Stimulated activated CD4-positive, alpha-beta T cell treated with anti-CD3 and anti-CD28 coated beads, TNF-alpha, amount 100 ng/mL, for 48 hours (primary cell): Measurements from ENCODE around the gene EGFL6.
A peak's percentile ranks its signal among the peaks of the same experiment; 100 is the strongest.
"Not testable (repeated sequence)": the region's sequence is repeated elsewhere in the genome, so short reads cannot be mapped to it uniquely, and the experiment has no call there.

Source experiments
- DNase-seq, 3 donors: peaks; one replicate each; pipeline ENCODE4 v3.0.0-alpha.2; 2020; ENCODE audit warnings: low read depth in 3 of 3

EGFL6 gene

GRCh38 chrX:13652850-13653693 is 83.7 kb downstream of the EGFL6 start, which contains the start of gene TCEANC:
TCEANC (plus strand) TSS chrX:13653141; CDS start chrX:13662509, 9,368 bp downstream.
- DNase-seq = peak; percentile 83 to 89 (median 89)

DNA sequence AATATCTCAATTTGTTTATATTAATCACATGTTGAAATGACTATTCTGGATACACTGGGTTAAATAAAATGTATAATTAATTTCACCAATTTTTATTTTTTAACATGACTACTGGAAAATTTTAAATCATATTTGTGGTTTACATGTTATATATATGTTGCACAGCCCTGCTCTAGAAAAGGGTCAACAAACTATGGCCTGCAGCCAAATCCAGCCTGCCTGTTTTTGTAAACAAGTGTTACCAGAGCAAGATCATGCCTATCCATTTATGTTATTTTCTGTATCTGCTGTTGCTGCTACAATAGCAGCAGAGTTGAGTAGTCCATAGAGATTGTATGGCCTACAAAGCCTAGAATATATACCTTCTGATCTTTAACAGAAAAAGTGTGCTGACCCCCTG is 84.7 kb downstream of the EGFL6 start:
- no peak for DNase-seq

GRCh38 chrX:13655674-13656073 is 86.3 kb downstream of the EGFL6 start:
- no peak for DNase-seq

GRCh38 chrX:13658602-13659001 is 89.2 kb downstream of the EGFL6 start:
- DNase-seq = peak in 1 of 3 donors; percentile 20

DNA sequence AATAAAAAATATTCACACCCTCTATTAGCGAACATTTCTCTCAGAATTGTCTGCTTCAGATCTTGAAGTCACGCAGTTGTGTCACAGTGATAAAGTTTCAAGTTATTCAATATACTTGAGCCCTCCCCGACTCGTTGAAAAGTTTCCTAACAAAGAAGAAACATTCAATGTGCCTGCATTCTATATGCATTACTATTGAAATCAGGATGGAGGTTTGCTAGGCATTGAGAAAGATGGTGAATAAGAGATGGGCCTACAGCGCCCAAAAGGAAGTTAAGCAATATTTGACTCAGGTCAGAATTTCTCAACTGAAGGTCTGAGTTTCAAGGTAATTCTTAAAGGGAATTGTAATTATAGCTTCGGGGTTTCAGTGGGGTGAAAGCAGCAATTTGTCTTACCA is 89.7 kb downstream of the EGFL6 start:
- DNase-seq = no peak

- no peak for DNase-seq
Measured at GRCh38 chrX:13661735-13662288, 92.4 kb downstream of the EGFL6 start.

DNA sequence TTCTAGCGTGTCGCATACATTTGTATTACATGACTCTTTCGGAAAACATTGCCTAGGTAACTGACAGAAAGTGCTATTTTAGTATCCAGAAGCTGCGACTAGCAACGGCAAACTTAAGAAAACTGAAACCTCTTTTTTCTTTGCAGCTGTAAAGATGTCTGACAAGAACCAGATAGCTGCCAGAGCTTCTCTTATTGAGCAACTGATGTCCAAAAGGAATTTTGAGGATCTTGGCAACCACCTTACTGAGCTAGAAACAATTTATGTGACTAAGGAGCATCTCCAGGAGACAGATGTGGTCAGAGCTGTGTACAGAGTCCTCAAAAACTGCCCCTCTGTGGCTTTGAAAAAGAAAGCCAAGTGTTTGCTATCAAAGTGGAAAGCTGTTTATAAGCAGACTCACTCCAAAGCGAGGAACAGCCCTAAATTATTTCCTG is 93.0 kb downstream of the EGFL6 start:
- no peak for DNase-seq

GRCh38 chrX:13664020-13664419 is 94.6 kb downstream of the EGFL6 start:
- DNase-seq = no peak

DNA sequence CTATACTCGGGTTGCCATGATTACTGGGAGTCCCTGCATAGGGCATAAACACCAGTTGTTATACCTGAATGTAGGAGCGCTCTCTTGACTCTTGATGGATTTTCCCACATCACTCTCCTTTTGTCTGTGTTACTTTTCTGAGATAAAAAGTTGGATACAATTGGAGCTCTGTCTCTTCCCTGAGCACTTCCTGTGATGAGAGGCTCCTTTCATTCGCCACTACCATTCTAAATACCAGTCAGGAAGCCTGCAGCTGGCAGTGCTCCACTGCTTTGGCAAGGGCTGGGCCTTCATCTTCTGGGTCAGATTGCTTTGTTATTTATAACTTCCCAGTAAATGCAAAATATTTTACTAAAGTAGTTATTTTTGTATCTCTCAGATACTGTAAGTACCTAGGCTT is 97.4 kb downstream of the EGFL6 start:
- DNase-seq = no peak

DNA sequence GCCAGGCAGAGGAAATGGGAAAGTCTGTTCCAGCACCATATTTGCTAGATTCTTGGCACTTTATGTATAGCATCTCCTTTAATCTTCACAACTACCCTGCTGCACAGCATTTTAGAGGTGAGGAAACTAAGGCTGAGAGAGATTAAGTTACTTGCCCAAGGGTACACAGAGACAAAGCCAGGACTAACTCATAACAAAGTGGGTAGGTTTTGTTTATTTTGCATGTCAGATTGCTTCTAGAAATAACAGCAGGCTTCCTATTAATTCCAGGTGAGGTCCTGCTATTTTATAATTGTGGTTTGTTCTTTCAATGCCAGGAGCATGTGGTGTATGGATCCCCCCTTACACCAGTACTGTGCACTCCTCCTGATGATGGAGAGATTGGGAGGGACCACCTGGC is 98.5 kb downstream of the EGFL6 start:
- DNase-seq = no peak

GRCh38 chrX:13669246-13669737 is 99.9 kb downstream of the EGFL6 start:
- DNase-seq = peak in 2 of 3 donors; percentile 29

- not testable (repeated sequence) for DNase-seq
Measured at GRCh38 chrX:13669755-13670154, 100.4 kb downstream of the EGFL6 start.

DNA sequence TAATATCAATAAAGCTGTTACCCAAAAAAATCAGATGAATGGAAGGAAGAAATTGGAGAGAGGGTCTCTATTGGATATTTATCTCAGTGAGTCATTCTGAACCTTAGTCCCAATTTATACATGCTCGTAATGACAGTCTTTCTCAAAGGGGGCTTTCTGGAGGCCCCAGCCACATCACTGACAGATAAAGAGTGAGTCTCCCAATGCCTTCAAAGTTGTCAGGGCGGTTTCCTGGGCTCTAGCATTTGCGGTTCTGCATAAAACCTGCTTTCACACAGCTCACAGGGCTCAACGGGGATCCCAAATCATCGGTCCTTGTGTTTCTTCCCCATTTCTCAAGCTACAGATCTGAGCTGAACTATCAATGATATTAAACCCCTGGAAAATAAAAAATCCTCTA is 100.8 kb downstream of the EGFL6 start:
- DNase-seq = no peak

GRCh38 chrX:13673016-13673415 is 103.6 kb downstream of the EGFL6 start:
- no peak for DNase-seq

GRCh38 chrX:13676885-13677284 is 107.5 kb downstream of the EGFL6 start:
- DNase-seq = no peak

GRCh38 chrX:13679700-13680099 is 110.3 kb downstream of the EGFL6 start:
- not testable (repeated sequence) for DNase-seq

DNA sequence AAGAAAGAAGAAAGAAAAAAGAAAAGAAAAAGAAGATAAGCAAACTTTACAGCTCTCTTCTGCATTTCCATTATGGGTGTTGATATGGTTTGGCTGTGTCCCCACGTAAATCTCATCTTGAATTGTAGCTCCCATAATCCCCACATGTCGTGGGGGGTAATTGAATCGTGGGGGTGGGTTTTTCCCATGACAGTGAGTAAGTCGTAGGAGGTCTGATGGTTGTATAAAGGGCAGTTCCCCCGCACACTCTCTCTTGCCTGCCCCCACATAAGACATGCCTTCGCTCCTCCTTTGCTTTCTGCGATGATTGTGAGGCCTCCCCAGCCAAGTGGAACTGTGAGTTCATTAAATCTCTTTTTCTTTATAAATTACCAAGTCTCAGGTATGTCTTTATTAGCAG is 112.2 kb downstream of the EGFL6 start:
- no peak for DNase-seq
